ENCODE data around the gene TRMT6. TPM values are rescaled to one million over a fixed set of nuclear protein-coding genes. Genes with fewer than 3 reads are reported as not detected.

TRMT6 gene
- total and polyA plus RNA-seq, 9 of the 15 experiments (the other 6 are each of a cell fraction or from before 2014, with no cell fraction given) = 10.6 to 21.3 (median 15.6) TPM

DNA sequence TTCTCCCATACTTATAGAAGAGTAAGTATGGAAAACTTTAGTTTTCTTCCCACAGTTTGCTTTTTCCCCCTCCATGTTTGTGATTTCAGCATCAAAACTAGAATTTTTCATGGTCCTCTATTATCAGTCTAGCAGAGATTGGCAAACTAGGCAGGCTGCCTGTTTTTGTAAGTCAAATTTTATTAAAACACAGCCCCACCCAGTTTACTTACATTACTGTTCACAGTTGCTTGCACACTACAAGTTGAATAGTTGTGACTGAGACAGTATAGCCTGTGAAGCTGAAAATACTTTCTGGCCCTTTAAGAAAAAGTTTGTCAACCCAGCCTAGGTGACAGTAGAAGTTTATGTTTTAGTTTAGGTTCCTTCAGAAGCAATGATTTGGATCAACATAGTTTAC, 19.6 kb upstream of the TRMT6 start:
- CTCF ChIA-PET (ENCODE audit: low intra/inter-chr PET ratio) = no interaction called here
- FAIRE-seq = no peak

More for the DNA sequence above, 19.6 kb upstream of the TRMT6 start:
- no peaks in the 10 kb centered on the region for H3K79me2 ChIP-seq (ENCODE audit: control insufficient read depth, insufficient read depth, low read length)
- H3K9me1 ChIP-seq (ENCODE audit: control insufficient read depth, insufficient read depth, low read length) = no peaks in the 10 kb centered on the region
- POLR2A ChIA-PET = no interaction called here
- H3K4me1 ChIP-seq (replicated peaks in 1 of 2; ENCODE audit: control insufficient read depth in 2 of 2, insufficient read depth in 2 of 2, low read length in 2 of 2) = no peaks in the 10 kb centered on the region
- H3K4me2 ChIP-seq (ENCODE audit: insufficient read depth, low read length) = no peak overlapping the region
- H3K27ac ChIP-seq (ENCODE audit: extremely low read depth, low read depth, low read length) = no peak overlapping the region
- H3K4me3 ChIP-seq = no peak overlapping the region
- no peaks in the 10 kb centered on the region for H3K27me3 ChIP-seq (ENCODE audit: control insufficient read depth in 2 of 2, insufficient read depth in 2 of 2, low read length in 2 of 2)
- H3K36me3 ChIP-seq (ENCODE audit: control insufficient read depth, insufficient read depth, low read length) = peaks cover 72% of the 10 kb centered on the region
- no TSS peak for BruUV-seq (replicated peaks)
- intact Hi-C loops (cut with micrococcal nuclease) = no loop called here
- H4K20me1 ChIP-seq (replicated peaks; ENCODE audit: control insufficient read depth, insufficient read depth, low read length) = no peaks in the 10 kb centered on the region
- H3K9ac ChIP-seq (ENCODE audit: insufficient read depth in 1 of 2, low read depth in 2 of 2, low read length in 2 of 2) = no peak overlapping the region
- DNase-seq (ENCODE audit: extremely low read depth in 1 of 4, low spot score in 3 of 4) (no peak), ATAC-seq (no peak)
- TF ChIP-seq ZNF445 (CRISPR knock-in tag; IDR thresholded peaks at IDR 0.05; ENCODE audit: low read depth) = no peak
- no peak for TF ChIP-seq CBX5 (IDR thresholded peaks at IDR 0.05; ENCODE audit: borderline replicate concordance, low read depth)
- TF ChIP-seq ATF1 (CRISPR knock-in tag; IDR thresholded peaks at IDR 0.05) = no peak
- no peak for TF ChIP-seq ATF1 (tag; IDR thresholded peaks at IDR 0.05)
- no peak for TF ChIP-seq TAF15 (IDR thresholded peaks at IDR 0.05; ENCODE audit: low read depth, low read length)
- TF ChIP-seq, protein P1, sequence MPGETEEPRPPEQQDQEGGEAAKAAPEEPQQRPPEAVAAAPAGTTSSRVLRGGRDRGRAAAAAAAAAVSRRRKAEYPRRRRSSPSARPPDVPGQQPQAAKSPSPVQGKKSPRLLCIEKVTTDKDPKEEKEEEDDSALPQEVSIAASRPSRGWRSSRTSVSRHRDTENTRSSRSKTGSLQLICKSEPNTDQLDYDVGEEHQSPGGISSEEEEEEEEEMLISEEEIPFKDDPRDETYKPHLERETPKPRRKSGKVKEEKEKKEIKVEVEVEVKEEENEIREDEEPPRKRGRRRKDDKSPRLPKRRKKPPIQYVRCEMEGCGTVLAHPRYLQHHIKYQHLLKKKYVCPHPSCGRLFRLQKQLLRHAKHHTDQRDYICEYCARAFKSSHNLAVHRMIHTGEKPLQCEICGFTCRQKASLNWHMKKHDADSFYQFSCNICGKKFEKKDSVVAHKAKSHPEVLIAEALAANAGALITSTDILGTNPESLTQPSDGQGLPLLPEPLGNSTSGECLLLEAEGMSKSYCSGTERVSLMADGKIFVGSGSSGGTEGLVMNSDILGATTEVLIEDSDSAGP (CRISPR knock-in tag; IDR thresholded peaks at IDR 0.05) = no peak
- no peak for TF ChIP-seq RAD21 (CRISPR knock-in tag; conservative IDR thresholded peaks at IDR 0.05 in 1 of 2, IDR thresholded peaks at IDR 0.05 in 1 of 2)
- TF ChIP-seq DIDO1 (tag; IDR thresholded peaks at IDR 0.05; ENCODE audit: low read depth) = no peak
- TF ChIP-seq, protein P2, sequence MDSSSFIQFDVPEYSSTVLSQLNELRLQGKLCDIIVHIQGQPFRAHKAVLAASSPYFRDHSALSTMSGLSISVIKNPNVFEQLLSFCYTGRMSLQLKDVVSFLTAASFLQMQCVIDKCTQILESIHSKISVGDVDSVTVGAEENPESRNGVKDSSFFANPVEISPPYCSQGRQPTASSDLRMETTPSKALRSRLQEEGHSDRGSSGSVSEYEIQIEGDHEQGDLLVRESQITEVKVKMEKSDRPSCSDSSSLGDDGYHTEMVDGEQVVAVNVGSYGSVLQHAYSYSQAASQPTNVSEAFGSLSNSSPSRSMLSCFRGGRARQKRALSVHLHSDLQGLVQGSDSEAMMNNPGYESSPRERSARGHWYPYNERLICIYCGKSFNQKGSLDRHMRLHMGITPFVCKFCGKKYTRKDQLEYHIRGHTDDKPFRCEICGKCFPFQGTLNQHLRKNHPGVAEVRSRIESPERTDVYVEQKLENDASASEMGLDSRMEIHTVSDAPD (CRISPR knock-in tag; IDR thresholded peaks at IDR 0.05) = no peak
- TF ChIP-seq ZNF263 (CRISPR knock-in tag; IDR thresholded peaks at IDR 0.05; ENCODE audit: borderline replicate concordance) = no peak
- TF ChIP-seq SREBF2 (CRISPR knock-in tag; IDR thresholded peaks at IDR 0.05) = no peak
- TF ChIP-seq COPS2 (conservative IDR thresholded peaks at IDR 0.05) = no peak
- in situ Hi-C loops (cut with MboI) = no loop called here
- H2AFZ ChIP-seq (ENCODE audit: low read depth, low read length) = no peak overlapping the region
- no peaks in the 10 kb centered on the region for H3K9me3 ChIP-seq (replicated peaks; ENCODE audit: control insufficient read depth, insufficient read depth, low read depth, low read length)
